ENCODE measurements around the gene KLHDC4. TPM values are rescaled to one million over a fixed set of nuclear protein-coding genes. Genes with fewer than 3 reads are reported as not detected.
"Not testable (repeated sequence)": the region's sequence is repeated elsewhere in the genome, so short reads cannot be mapped to it uniquely, and the experiment has no call there.

The KLHDC4 gene
- total RNA-seq, 1 donor from 2014 or later = 11.7 TPM

- no peaks in the 10 kb centered on the region for H3K9me3 ChIP-seq (replicated peaks)
- no peak overlapping the region for H3K27ac ChIP-seq (replicated peaks)
- TF ChIP-seq, protein P1, sequence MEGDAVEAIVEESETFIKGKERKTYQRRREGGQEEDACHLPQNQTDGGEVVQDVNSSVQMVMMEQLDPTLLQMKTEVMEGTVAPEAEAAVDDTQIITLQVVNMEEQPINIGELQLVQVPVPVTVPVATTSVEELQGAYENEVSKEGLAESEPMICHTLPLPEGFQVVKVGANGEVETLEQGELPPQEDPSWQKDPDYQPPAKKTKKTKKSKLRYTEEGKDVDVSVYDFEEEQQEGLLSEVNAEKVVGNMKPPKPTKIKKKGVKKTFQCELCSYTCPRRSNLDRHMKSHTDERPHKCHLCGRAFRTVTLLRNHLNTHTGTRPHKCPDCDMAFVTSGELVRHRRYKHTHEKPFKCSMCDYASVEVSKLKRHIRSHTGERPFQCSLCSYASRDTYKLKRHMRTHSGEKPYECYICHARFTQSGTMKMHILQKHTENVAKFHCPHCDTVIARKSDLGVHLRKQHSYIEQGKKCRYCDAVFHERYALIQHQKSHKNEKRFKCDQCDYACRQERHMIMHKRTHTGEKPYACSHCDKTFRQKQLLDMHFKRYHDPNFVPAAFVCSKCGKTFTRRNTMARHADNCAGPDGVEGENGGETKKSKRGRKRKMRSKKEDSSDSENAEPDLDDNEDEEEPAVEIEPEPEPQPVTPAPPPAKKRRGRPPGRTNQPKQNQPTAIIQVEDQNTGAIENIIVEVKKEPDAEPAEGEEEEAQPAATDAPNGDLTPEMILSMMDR (IDR thresholded peaks at IDR 0.05; ENCODE audit: borderline replicate concordance) = no peak
- H3K4me1 ChIP-seq = peaks cover 9% of the 10 kb centered on the region
- DNase-seq = no peak
- no peak overlapping the region for H3K4me3 ChIP-seq
- intact Hi-C loops (cut with micrococcal nuclease) = no loop called here
- no peaks in the 10 kb centered on the region for H3K27me3 ChIP-seq (ENCODE audit: low read depth)
- H3K36me3 ChIP-seq = peaks cover 42% of the 10 kb centered on the region
Measured at GRCh38 chr16:87731607-87732006, 34.2 kb downstream of the KLHDC4 start.

DNA sequence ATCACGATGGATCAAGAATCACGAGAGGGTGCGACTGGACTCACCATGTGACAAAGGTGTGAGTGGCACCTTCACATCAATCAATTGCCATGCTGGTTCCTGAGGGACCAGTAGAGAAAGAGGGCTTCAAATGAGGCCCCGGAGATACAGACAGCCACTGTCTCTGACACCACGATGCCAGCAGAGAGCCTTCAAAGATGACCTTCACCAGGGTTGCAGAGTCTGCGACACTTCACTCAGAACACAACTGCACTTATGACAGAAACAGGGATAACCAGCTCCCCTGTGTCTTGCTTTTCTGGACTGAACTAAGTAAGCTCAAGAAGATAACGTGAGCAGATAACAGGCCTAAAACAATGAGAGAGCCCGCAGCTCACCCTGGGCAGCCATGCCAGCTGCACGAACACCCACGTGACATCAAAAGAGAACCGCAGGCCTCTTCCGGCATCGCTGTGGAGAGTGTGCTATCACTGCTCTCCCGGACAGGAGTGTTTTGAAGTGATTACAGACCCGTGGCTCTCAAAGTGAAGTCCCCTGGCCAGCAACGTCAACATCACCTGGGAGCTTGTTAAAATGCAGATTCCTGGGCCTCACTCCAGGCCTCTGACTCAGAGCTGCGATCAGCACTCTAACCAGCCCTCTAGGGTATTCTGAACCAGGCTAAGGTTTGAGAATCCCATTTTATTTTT, 36.4 kb downstream of the KLHDC4 start:
- H3K4me1 ChIP-seq = peaks cover 9% of the 10 kb centered on the region
- H3K27ac ChIP-seq (replicated peaks) = peak overlapping the region; percentile 23
- H3K36me3 ChIP-seq = peaks cover 40% of the 10 kb centered on the region
- no peak for DNase-seq
- no peaks in the 10 kb centered on the region for H3K9me3 ChIP-seq (replicated peaks)
- no peak overlapping the region for H3K4me3 ChIP-seq
- TF ChIP-seq, protein P1 (IDR thresholded peaks at IDR 0.05; ENCODE audit: borderline replicate concordance) = no peak
- no peaks in the 10 kb centered on the region for H3K27me3 ChIP-seq (ENCODE audit: low read depth)
- intact Hi-C loops (cut with micrococcal nuclease) = no loop called here

DNA sequence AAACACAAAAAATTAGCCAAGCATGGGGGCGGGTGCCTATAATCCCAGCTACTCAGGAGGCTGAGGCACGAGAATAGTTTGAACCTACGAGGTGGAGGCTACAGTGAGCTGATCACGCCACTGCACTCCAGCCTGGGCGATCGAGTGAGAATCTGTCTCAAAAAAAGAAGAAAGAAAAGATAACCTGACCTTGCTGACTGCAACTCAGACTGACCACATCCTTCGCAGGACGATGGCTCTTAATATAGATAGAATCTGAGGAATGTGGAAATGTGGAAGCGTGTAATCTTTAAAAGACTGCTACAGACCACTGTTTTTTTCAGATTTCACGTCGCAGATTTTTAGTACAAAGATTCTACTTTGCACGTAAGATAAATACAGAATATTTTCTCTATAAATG, 37.8 kb downstream of the KLHDC4 start:
- TF ChIP-seq, protein P1 (IDR thresholded peaks at IDR 0.05; ENCODE audit: borderline replicate concordance) = no peak
- intact Hi-C loops (cut with micrococcal nuclease) = no loop called here
- Histone ChIP-seq H3K4me1 (peaks cover 19% of the 10 kb centered on the region), H3K27me3 (ENCODE audit: low read depth) (no peaks in the 10 kb centered on the region), H3K4me3 (no peak overlapping the region), H3K36me3 (peaks cover 36% of the 10 kb centered on the region), H3K27ac (replicated peaks) (no peak overlapping the region), H3K9me3 (replicated peaks) (no peaks in the 10 kb centered on the region)
- DNase-seq = no peak

DNA sequence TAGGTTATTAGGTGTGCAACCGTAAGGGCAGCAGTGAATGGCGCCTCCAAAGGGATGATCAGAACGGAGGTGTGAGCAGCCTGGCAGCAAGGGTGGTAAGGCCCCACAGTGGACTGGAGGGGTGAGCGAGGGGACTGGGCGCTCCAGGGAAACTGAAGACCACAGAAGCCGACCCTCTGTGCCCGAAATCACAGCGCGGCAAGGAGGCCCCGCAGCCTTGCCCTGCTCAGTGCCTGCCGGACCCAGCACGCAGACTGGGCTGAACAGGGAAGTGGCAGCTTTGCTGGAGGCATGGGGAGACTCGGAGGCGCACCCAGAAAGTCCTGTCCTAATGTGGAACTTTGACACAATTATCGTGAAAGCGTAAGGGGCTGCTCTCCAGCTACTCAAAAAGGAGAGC, 38.4 kb downstream of the KLHDC4 start:
- Histone ChIP-seq H3K27ac (replicated peaks) (no peak overlapping the region), H3K36me3 (peaks cover 35% of the 10 kb centered on the region), H3K27me3 (ENCODE audit: low read depth) (no peaks in the 10 kb centered on the region), H3K4me3 (no peak overlapping the region), H3K4me1 (peaks cover 24% of the 10 kb centered on the region), H3K9me3 (replicated peaks) (no peaks in the 10 kb centered on the region)
- intact Hi-C loops (cut with micrococcal nuclease) = no loop called here
- DNase-seq = no peak
- TF ChIP-seq, protein P1 (IDR thresholded peaks at IDR 0.05; ENCODE audit: borderline replicate concordance) = no peak

DNA sequence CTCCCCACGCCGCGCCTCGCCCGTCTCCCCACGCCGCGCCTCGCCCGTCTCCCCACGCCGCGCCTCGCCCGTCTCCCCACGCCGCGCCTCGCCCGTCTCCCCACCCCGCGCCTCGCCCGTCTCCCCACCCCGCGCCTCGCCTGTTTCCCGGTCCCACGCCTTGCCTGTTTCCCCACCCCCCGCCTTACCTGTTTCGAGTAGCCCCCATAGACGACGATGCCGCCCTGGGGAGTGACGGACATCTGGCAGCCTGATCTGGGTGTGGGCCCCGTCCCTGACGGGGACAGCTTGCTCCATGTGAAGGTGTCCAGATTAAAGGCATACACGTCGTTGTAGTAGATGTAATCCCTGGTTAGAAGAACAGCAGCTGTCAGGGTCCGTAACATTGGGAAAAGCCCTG, 39.2 kb downstream of the KLHDC4 start:
- intact Hi-C loops (cut with micrococcal nuclease); H3K4me3 ChIP-seq; H3K27ac ChIP-seq (replicated peaks); H3K9me3 ChIP-seq (replicated peaks); DNase-seq; H3K27me3 ChIP-seq (ENCODE audit: low read depth): not testable (repeated sequence)
- Histone ChIP-seq H3K36me3 (peaks cover 33% of the 10 kb centered on the region), H3K4me1 (peaks cover 24% of the 10 kb centered on the region)

DNA sequence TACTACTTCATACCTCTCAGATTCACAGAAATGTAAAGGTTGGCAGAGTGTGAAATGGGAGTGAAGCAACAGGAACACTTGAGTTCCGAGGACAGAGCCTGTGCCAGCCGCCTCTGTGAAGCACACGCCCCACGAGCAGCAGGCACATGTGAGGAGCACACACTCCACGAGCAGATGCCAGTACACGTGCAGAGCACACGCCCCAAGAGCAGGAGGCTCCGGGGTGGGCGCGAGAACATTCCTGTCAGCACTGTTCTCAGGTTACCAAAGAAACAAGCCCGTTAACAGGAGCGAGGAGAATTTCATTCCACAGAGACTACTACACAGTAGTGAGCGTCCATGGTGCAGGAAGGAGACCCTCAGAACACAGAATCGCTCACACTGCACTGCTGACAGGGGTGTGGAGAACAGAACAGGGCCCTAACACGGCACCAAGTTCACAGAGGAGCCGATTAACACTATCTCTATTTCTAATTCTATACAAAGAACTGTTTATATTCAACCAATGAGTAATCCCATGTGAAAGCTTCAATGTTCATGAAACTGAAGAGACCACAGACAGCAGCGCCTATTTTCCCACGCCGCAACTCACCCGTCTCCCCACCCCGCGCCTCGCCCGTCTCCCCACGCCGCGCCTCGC, 40.1 kb downstream of the KLHDC4 start:
- Histone ChIP-seq H3K4me3 (no peak overlapping the region), H3K4me1 (peaks cover 24% of the 10 kb centered on the region), H3K36me3 (peaks cover 35% of the 10 kb centered on the region), H3K27ac (replicated peaks) (no peak overlapping the region), H3K27me3 (ENCODE audit: low read depth) (no peaks in the 10 kb centered on the region), H3K9me3 (replicated peaks) (no peaks in the 10 kb centered on the region)
- intact Hi-C loops (cut with micrococcal nuclease) = no loop called here
- TF ChIP-seq, protein P1 (IDR thresholded peaks at IDR 0.05; ENCODE audit: borderline replicate concordance) = no peak
- DNase-seq = no peak

Measured in left ventricle myocardium inferior (tissue), 1 donor.